GM19193 (cell line): ENCODE results near the gene LSM3.

Source experiments
- POLR2A ChIP-seq: IDR thresholded peaks from 4 replicates; pipeline ENCODE4 v1.6.1; 2011; ENCODE audit not compliant: insufficient read depth, insufficient read length; ENCODE audit errors: extremely low read depth

LSM3 gene

GRCh38 chr3:14194865-14195264 is 16.2 kb downstream of the LSM3 start:
- no peak for TF ChIP-seq POLR2A

GRCh38 chr3:14199641-14200040 is 21.0 kb downstream of the LSM3 start:
- no peak for TF ChIP-seq POLR2A

DNA sequence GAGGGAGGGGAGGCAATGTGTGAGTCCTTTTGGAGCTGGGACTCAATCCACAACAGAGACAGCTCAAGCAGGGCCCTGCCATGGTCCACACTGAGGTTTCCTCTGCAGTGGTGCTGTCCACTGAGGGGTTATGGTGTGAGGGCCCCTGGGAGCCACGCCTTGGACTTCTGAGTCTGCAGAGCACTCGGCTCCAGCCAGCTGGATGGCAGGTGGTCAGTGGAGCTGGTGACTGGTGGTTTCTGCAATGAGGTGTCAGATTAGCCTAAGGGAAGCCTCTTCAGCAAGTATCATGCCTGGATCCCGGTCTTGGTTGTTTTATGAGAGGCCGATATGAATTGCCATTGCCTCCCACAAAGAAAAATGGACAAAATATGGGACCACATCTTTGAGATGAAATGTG is 21.7 kb downstream of the LSM3 start:
- TF ChIP-seq POLR2A: no peak

DNA sequence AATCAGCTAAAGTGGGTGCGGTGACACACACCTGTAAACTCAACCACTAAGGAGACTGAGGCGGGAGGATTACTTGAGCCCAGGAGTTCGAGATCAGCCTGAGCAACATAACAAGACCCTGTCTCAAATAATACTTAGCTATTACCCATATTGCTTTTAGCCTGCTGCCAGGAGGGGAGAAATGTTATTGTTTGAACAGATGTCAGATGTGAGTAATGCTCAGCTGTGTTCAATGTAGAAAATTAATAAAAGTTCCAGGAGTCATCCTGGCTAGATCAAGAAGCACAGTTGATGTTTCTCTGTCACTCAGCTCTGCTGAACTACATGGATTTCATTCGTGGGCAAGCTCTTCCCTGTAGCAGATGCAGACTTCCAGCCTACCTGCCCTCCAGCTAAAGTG is 22.2 kb downstream of the LSM3 start:
- TF ChIP-seq POLR2A: no peak

DNA sequence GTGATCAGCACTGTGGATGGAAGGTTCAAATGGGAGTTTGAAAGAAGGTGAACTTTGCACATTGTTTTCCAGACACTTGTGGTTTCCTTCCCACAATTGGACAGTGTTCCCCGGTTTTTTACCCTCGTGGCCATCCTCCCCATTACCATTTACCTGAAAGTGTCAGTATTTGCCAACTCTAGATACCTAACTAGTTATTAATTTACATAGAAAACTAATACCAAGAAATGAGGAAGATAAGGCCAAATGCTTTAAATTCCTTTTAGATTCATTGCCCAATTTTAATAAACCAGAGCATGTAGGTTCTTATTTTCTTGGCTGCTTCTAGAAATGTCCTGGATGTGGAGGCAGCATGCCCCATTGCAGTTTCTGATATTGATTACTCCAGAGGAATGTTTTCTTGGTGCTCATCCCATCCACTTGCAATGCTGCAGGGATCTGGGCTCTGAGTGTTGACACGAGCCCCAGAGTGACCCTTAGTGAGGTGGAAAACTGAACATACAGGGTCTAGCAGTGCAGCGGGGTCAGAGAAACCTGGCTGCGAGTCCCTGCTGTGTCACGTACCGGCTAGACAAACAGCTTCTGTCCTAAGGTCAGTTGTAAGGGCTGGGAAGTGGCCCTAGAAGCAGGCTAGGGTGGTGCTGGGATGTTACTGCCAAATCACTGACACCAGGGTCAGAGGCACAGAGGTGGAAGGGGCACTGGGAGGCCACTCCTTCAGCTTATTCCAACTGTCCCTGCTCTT is 23.5 kb downstream of the LSM3 start:
- no peak for TF ChIP-seq POLR2A

DNA sequence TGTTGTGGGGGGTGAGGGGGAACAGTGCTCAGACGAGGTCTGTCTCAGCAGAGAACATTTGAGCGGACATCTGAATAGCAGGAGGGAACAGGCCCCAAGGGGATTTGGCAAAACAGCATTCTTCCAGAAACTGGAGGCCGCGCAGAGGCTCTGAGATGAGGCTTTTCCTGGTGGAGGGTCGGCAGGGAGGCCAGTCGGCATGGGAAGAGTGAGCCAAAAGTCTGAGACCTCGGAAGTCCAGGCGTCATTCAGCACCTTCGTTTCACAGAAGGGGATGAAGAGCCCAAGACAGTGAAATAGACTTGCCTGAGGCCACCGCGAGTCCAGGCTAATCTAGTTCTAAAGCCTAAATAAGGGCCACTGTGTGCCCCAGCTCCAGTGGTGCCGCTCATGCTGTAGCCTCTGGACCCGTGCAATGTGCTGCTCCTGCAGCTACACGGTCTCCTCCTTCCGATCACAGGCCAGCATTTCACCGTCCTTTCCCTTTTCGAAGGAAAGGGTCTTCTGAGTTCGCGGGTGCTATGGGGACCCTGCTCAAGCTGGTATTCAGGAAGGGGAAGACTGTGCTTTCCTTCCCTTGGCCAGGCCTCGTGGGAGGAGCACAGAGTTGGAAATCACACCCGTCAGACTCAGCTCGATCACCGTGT is 24.4 kb downstream of the LSM3 start:
- no peak for TF ChIP-seq POLR2A

- no peak for TF ChIP-seq POLR2A
Observed at GRCh38 chr3:14203521-14204079, 25.0 kb downstream of the LSM3 start.

- TF ChIP-seq POLR2A: no peak
Observed at GRCh38 chr3:14204515-14205284, 26.1 kb downstream of the LSM3 start.

GRCh38 chr3:14206548-14207177 is 28.0 kb downstream of the LSM3 start:
- TF ChIP-seq POLR2A: no peak

GRCh38 chr3:14208168-14208567 is 29.6 kb downstream of the LSM3 start:
- TF ChIP-seq POLR2A: no peak

DNA sequence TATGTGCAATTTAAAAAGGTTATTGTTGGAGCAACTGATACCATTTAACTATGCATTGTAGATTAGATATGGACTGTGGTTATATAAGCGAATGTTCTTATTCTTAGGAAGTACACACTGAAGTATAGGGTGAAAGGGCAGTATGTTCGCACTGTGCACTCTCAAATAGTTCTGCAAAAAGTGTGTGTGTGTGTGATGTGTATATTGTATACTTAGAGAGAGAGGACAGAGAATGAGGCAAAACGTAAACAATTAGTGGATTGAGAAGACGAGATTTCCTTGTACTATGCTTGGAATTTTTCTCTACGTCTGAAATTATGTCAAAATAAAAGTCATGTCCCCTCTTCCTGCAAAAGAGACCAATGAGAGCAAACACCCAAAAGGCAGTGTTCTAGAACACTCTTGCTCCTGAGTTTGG is 30.4 kb downstream of the LSM3 start:
- TF ChIP-seq POLR2A: no peak

GRCh38 chr3:14209581-14210289 is 31.1 kb downstream of the LSM3 start:
- no peak for TF ChIP-seq POLR2A

DNA sequence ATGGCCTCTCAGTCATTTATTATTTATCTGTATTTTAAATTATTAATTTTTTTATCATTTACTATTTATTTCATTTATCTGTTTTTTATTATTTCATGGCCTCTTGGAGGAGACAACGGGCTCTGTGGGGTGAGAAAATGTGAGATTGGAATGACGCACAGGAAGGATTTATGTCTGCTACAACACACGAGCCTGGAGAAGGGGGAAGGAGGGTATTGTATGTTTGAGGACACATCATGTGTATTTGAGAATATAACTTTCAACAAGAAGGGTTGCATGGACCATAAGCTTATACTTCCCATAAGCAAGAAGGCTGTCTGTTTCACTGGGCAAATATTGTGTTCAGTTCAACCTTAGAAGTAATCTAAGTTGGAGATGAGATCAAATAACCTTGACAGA is 31.7 kb downstream of the LSM3 start:
- no peak for TF ChIP-seq POLR2A

DNA sequence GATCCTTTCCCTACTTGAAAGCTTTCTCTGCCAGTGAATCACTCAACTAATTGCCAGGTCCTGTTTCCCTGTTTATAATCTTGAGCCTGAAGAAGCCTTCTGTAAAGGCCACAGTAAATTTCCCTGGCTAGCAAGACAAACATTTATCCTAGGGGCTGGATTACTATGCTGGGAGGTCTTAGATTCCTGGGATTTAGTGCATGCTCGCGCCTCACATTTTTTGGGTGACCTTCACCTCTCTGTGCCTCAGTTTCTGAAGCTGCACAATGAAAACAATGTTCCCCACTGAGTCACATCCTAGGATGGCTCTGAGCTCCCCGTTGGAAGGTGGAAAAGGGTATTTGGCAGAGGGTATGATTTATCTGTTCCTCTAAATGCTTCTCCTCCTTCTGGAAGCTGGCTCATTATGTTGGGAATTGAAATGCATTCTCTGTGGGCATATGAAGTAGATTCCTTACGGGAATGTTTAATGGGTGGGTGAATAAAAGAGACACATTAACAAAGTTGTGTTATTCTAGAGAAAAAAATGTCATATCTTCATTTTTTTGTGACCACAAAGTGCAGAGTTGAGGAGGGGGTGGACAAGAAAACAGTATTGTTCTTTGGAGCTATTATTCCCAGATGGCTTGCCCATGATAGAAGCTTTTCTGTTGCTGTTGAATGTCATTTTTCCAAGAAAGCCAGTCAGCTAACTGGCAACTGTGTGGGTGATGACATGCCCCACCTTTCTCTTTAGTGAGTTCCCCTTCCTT is 32.4 kb downstream of the LSM3 start:
- no peak for TF ChIP-seq POLR2A
